HCT116 (cell line): ENCODE data around the gene CFDP1.

Experiments
- CTCF ChIP-seq, 3 experiments: fragments of 200-600 bp in 1 of 3; sonication (generic) in 1 of 3; IDR thresholded peaks in 2 of 3; conservative IDR thresholded peaks in 1 of 3; 2 replicates each; pipeline ENCODE4 v1.5.1; 2012 to 2017; ENCODE audit warnings: low read depth in 2 of 3, low read length in 2 of 3, antibody characterized with exemption in 1 of 3, borderline replicate concordance in 1 of 3, control low read depth in 1 of 3, mild to moderate bottlenecking in 1 of 3, mixed read lengths in 1 of 3, mixed run types in 1 of 3, moderate library complexity in 1 of 3; ENCODE audit not compliant: insufficient read depth in 1 of 3
- EZH2phosphoT487 ChIP-seq: fragments of 200-600 bp; IDR thresholded peaks from 2 replicates; pipeline ENCODE4 v1.6.1; 2018; ENCODE audit warnings: antibody characterized with exemption, borderline replicate concordance
- POLR2AphosphoS5 ChIP-seq: IDR thresholded peaks from 2 replicates; pipeline ENCODE4 v1.6.1; 2011; ENCODE audit warnings: mild to moderate bottlenecking, low read depth, low read length, moderate library complexity
- TF ChIP-seq, protein P1 (sequence below): IDR thresholded peaks from 2 replicates; pipeline ENCODE4 v1.6.1; 2012; ENCODE audit warnings: low read depth

DNA sequence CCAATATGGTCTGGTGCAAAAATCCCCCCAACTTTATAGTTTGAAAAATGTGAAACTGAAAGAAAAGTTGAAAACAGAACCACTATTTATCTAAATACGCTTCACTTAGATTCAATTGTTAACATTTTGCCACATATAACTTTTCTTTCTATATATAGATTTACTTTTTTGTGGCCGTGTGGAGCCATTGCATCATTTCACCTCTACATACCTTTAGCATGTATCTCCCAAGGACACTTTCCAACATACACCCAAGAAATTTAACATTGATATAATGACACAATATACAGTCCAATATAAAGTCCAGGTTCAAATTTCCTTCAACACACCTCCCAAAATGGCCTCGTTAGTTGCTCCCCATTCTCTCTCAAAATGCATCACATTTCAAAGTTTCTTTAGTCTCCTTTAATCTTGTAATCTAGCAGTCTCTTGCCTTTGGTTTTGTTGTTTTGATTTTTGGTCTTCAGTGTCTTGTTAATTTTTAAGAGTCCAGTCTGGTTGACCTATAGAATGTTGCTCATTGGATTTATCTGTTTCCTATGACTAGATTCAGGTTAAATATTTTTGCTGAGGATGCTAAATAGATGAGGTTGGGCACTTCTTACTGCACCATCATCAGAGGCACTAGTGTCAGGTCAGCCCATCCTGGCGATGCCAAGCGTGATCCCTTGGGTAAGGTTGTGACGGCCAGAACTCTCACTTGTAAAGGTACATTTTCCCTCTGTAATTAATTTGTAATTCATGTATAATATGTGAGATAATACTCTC is 117.6 kb downstream of the CFDP1 start:
- no peak for TF ChIP-seq CTCF (IDR thresholded peaks at IDR 0.05 in 2 of 3, conservative IDR thresholded peaks at IDR 0.05 in 1 of 3; ENCODE audit: borderline replicate concordance in 1 of 3, insufficient read depth in 1 of 3, low read depth in 2 of 3, low read length in 2 of 3)
- TF ChIP-seq, protein P1, sequence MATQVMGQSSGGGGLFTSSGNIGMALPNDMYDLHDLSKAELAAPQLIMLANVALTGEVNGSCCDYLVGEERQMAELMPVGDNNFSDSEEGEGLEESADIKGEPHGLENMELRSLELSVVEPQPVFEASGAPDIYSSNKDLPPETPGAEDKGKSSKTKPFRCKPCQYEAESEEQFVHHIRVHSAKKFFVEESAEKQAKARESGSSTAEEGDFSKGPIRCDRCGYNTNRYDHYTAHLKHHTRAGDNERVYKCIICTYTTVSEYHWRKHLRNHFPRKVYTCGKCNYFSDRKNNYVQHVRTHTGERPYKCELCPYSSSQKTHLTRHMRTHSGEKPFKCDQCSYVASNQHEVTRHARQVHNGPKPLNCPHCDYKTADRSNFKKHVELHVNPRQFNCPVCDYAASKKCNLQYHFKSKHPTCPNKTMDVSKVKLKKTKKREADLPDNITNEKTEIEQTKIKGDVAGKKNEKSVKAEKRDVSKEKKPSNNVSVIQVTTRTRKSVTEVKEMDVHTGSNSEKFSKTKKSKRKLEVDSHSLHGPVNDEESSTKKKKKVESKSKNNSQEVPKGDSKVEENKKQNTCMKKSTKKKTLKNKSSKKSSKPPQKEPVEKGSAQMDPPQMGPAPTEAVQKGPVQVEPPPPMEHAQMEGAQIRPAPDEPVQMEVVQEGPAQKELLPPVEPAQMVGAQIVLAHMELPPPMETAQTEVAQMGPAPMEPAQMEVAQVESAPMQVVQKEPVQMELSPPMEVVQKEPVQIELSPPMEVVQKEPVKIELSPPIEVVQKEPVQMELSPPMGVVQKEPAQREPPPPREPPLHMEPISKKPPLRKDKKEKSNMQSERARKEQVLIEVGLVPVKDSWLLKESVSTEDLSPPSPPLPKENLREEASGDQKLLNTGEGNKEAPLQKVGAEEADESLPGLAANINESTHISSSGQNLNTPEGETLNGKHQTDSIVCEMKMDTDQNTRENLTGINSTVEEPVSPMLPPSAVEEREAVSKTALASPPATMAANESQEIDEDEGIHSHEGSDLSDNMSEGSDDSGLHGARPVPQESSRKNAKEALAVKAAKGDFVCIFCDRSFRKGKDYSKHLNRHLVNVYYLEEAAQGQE: no peak
- no peak for TF ChIP-seq POLR2AphosphoS5
- no peak for TF ChIP-seq EZH2phosphoT487
